K562 (cell line): ENCODE data around the gene MYO18A. TPM values are rescaled to one million over a fixed set of nuclear protein-coding genes. Genes with fewer than 3 reads are reported as not detected.

Source experiments
- ATAC-seq: fragments of 200-7000 bp; cut with Tn5 transposase; 3 replicates; pipeline ENCODE4 v1.9.1; 2020; ENCODE audit warnings: moderate library complexity
- BruUV-seq: library from RNA; stranded (reverse); fragments of 400-500 nt; replicated peaks from 2 replicates; lab custom pipeline; 2021; lab: Mats Ljungman, UMichigan
- CTCF ChIA-PET: fragments of 300-600 bp; formaldehyde crosslinking; extraction: SDS; loops from one replicate; lab custom pipeline; 2021; ENCODE audit warnings: low intra/inter-chr PET ratio; lab: Yijun Ruan, JAX
- POLR2A ChIA-PET: fragments of 300-600, 350-650 bp; sonication (Branson Sonifier 250); formaldehyde crosslinking; extraction: SDS; loops from one replicate; lab custom pipeline; 2021; ENCODE audit warnings: antibody characterized with exemption, inconsistent platforms; lab: Yijun Ruan, JAX
- DNase-seq, 4 experiments: peaks; one replicate each; pipeline versions ENCODE4 v3.0.0 to v3.0.0-alpha.2; 2011 to 2018; ENCODE audit warnings: low spot score in 3 of 4, mixed read lengths in 3 of 4; ENCODE audit errors: extremely low read depth in 1 of 4
- FAIRE-seq: peaks from 2 replicates; lab custom pipeline; 2011; peaks lifted over from hg19 to GRCh38; lab: Jason Lieb, UNC
- H2AFZ ChIP-seq: 2 replicates; pipeline ENCODE4 v1.6.0; 2011; ENCODE audit warnings: low read depth, low read length, control low read depth, inconsistent platforms
- H3K27ac ChIP-seq: fragments of 200-600 bp; 3 replicates; pipeline ENCODE4 v1.8.0; 2011; ENCODE audit warnings: low read depth, mild to moderate bottlenecking, control low read depth, inconsistent platforms, low read length, moderate library complexity, mixed read lengths; ENCODE audit errors: extremely low read depth
- H3K27me3 ChIP-seq, 2 experiments: fragments of 300-600 bp in 1 of 2; 2 replicates in 1 of 2; 3 replicates in 1 of 2; pipeline versions ENCODE4 v1.6.0 to v1.8.0; 2011; ENCODE audit warnings: inconsistent platforms in 2 of 2, low read length in 2 of 2, mild to moderate bottlenecking in 1 of 2, mixed read lengths in 1 of 2, moderate library complexity in 1 of 2; ENCODE audit not compliant: control insufficient read depth in 2 of 2, insufficient read depth in 2 of 2
- H3K36me3 ChIP-seq: fragments of 300-600 bp; 3 replicates; pipeline ENCODE4 v1.8.0; 2011; ENCODE audit warnings: mild to moderate bottlenecking, low read length, inconsistent platforms; ENCODE audit not compliant: control insufficient read depth, insufficient read depth
- H3K4me1 ChIP-seq, 2 experiments: fragments of 200-600 bp in 1 of 2; replicated peaks in 1 of 2; 2 replicates in 1 of 2; 3 replicates in 1 of 2; pipeline versions ENCODE4 v1.5.1 to v1.8.0; 2011; ENCODE audit warnings: inconsistent platforms in 2 of 2, low read length in 2 of 2, mild to moderate bottlenecking in 1 of 2, mixed read lengths in 1 of 2, moderate library complexity in 1 of 2; ENCODE audit not compliant: control insufficient read depth in 2 of 2, insufficient read depth in 2 of 2
- H3K4me2 ChIP-seq: 2 replicates; pipeline ENCODE4 v1.6.1; 2011; ENCODE audit warnings: low read length, control low read depth, inconsistent platforms, mixed read lengths; ENCODE audit not compliant: insufficient read depth
- H3K4me3 ChIP-seq: fragments of 200-600 bp; sonication (generic), shearing (Covaris generic); 2 replicates; pipeline ENCODE4 v1.5.1; 2016; ENCODE audit warnings: control low read depth, inconsistent platforms
- H3K79me2 ChIP-seq: fragments of 200-600 bp; 3 replicates; pipeline ENCODE4 v1.8.0; 2011; ENCODE audit warnings: low read length, inconsistent platforms; ENCODE audit not compliant: control insufficient read depth, insufficient read depth
- H3K9ac ChIP-seq, 2 experiments: 2 replicates each; pipeline versions ENCODE4 v1.6.0 to v1.6.1; 2011; ENCODE audit warnings: low read depth in 2 of 2, low read length in 2 of 2, control low read depth in 1 of 2, inconsistent platforms in 1 of 2, mild to moderate bottlenecking in 1 of 2, mixed read lengths in 1 of 2; ENCODE audit not compliant: insufficient read depth in 1 of 2
- H3K9me1 ChIP-seq: one replicate; pipeline ENCODE4 v1.6.0; 2011; ENCODE audit warnings: inconsistent platforms, mild to moderate bottlenecking, low read length, moderate library complexity; ENCODE audit not compliant: control insufficient read depth, insufficient read depth
- H3K9me3 ChIP-seq: replicated peaks from 2 replicates; pipeline ENCODE4 v1.5.1; 2011; ENCODE audit warnings: low read depth, low read length, inconsistent platforms; ENCODE audit not compliant: control insufficient read depth, insufficient read depth
- H4K20me1 ChIP-seq: replicated peaks from 2 replicates; pipeline ENCODE4 v1.6.1; 2011; ENCODE audit warnings: low read length, inconsistent platforms, mixed read lengths; ENCODE audit not compliant: control insufficient read depth, insufficient read depth
- ESRRB ChIP-seq: fragments of 250-450 bp; sonication (Bioruptor Pico); IDR thresholded peaks from 2 replicates; pipeline ENCODE4 v1.5.0; 2020; ENCODE audit warnings: mild to moderate bottlenecking, moderate library complexity, borderline replicate concordance
- FOXJ2 ChIP-seq: fragments of 200-800 bp; sonication (Bioruptor generic); IDR thresholded peaks from 2 replicates; pipeline ENCODE4 v1.6.1; 2016; ENCODE audit warnings: missing genetic modification characterization, missing compliant biosample characterization
- GABPB1 ChIP-seq: sonication (generic); formaldehyde crosslinking; IDR thresholded peaks from 2 replicates; pipeline ENCODE4 v1.8.0; 2022; ENCODE audit warnings: mild to moderate bottlenecking, missing genetic modification reagents
- NCOA6 ChIP-seq: fragments of 450-650 bp; IDR thresholded peaks from 2 replicates; pipeline ENCODE4 v1.6.1; 2017; ENCODE audit warnings: mild to moderate bottlenecking
- NELFE ChIP-seq: IDR thresholded peaks from 2 replicates; pipeline ENCODE4 v1.6.1; 2011; ENCODE audit warnings: mild to moderate bottlenecking; ENCODE audit not compliant: insufficient read depth, insufficient read length
- PHTF2 ChIP-seq: fragments of 250-450 bp; sonication (Bioruptor Pico); IDR thresholded peaks from 2 replicates; pipeline ENCODE4 v1.5.0; 2021; ENCODE audit warnings: mild to moderate bottlenecking
- PTBP1 ChIP-seq: fragments of 200-400 bp; formaldehyde crosslinking; IDR thresholded peaks from 2 replicates; pipeline ENCODE4 v1.6.1; 2017; ENCODE audit warnings: low read depth, low read length
- TEAD1 ChIP-seq, 2 experiments: fragments of 450-650 bp in 1 of 2; sonication (generic) in 1 of 2; formaldehyde crosslinking; IDR thresholded peaks; 2 replicates each; pipeline versions ENCODE4 v1.4.0 to v1.8.0; 2020 to 2022; ENCODE audit warnings: mild to moderate bottlenecking in 2 of 2, missing genetic modification reagents in 1 of 2
- TRIM24 ChIP-seq, 2 experiments: fragments of 450-650 bp; IDR thresholded peaks; 2 replicates each; pipeline ENCODE4 v1.6.1; 2016
- ZNF224 ChIP-seq: sonication (generic); formaldehyde crosslinking; IDR thresholded peaks from 2 replicates; pipeline ENCODE4 v1.8.0; 2022; ENCODE audit warnings: mild to moderate bottlenecking, missing genetic modification reagents
- ZNF263 ChIP-seq: sonication (generic); formaldehyde crosslinking; IDR thresholded peaks from 2 replicates; pipeline ENCODE4 v1.8.0; 2022; ENCODE audit warnings: mild to moderate bottlenecking, missing genetic modification reagents, borderline replicate concordance
- ZNF76 ChIP-seq: fragments of 250-450 bp; sonication (Bioruptor Pico); IDR thresholded peaks from 2 replicates; pipeline ENCODE4 v1.4.0; 2020; ENCODE audit warnings: mild to moderate bottlenecking, moderate library complexity, borderline replicate concordance
- WGBS: fragments of 100-300 bp; shearing (Covaris generic); methylation state at CpG from one replicate; pipeline ENCODE4 v1.1.6; 2016; ENCODE audit warnings: low coverage, mixed read lengths; ENCODE audit not compliant: insufficient coverage; ENCODE audit errors: missing lambda C conversion rate; 5-methylcytosine and 5-hydroxymethylcytosine counted together
- in situ Hi-C: fragments of 300-500 bp; cut with MboI; formaldehyde crosslinking; loops from 4 replicates; pipeline ENCODE4 v1.15.0; 2018; ENCODE audit warnings: inconsistent platforms, mixed read lengths
- intact Hi-C: fragments of 100-400 bp; cut with micrococcal nuclease; formaldehyde crosslinking; loops from 2 replicates; pipeline ENCODE4 v1.14.2; 2022
- polyA plus RNA-seq, 8 experiments: library from polyadenylated mRNA; depleted of rRNA in 4 of 8; stranded (reverse) in 5 of 8; unstranded in 3 of 8; fragments of >200 nt; fragmentation: Nextera tagmentation in 2 of 8; fragmentation: Illumina TruSeq in 1 of 8; extraction: Ambion mirVana in 2 of 8; extraction: Trizol in 1 of 8; gene quantifications; 2 replicates each; pipeline versions ENCODE4 v1.2.1 to v1.2.3, GENCODE V29; 2011 to 2014; ENCODE audit warnings: inconsistent platforms in 1 of 8, missing spikeins in 1 of 8
- total RNA-seq, 7 experiments: library from RNA; depleted of rRNA in 6 of 7; stranded (reverse); fragments of >200 nt in 6 of 7; fragmentation: Illumina TruSeq in 2 of 7; extraction: Trizol in 2 of 7; gene quantifications; 2 replicates each; pipeline versions ENCODE4 v1.2.1 to v1.2.3, GENCODE V29; 2011 to 2021; ENCODE audit warnings: low replicate concordance in 1 of 7

MYO18A gene
- total and polyA plus RNA-seq, 9 of the 15 experiments (the other 6 are each of a cell fraction or from before 2014, with no cell fraction given), result 2.5 to 65.4 (median 17.1) TPM

- Histone ChIP-seq H3K9ac (no peak overlapping the region), H3K4me3 (no peak overlapping the region), H4K20me1 (no peaks in the 10 kb centered on the region), H3K9me3 (no peaks in the 10 kb centered on the region), H3K79me2 (no peaks in the 10 kb centered on the region), H2AFZ (peak overlapping the region; percentile 44; the same call in 1 of the 2 replicates), H3K27me3 (no peaks in the 10 kb centered on the region), H3K4me2 (no peak overlapping the region), H3K36me3 (no peaks in the 10 kb centered on the region), H3K4me1 (peaks cover 0 to 3% of the 10 kb centered on the region in 2 experiments; a peak in 1 of 5 replicates), H3K27ac (no peak overlapping the region), H3K9me1 (no peaks in the 10 kb centered on the region)
- WGBS, result 33% methylated on average over 4 of the region's 4 CpGs
- in situ Hi-C loops (no loop called here), intact Hi-C loops (no loop called here)
- DNase-seq, result no peak
- no peak for FAIRE-seq
- TF ChIP-seq NELFE (no peak), FOXJ2 (tag) (no peak), TRIM24 (IDR thresholded peaks at IDR 0.05) (no peak), PTBP1 (no peak), ESRRB (CRISPR knock-in tag) (no peak), ZNF76 (no peak), PHTF2 (CRISPR knock-in tag) (no peak), GABPB1 (CRISPR knock-in tag) (no peak), ZNF263 (CRISPR knock-in tag) (no peak), TEAD1 (CRISPR knock-in tag; IDR thresholded peaks at IDR 0.05) (no peak), NCOA6 (no peak), ZNF224 (CRISPR knock-in tag) (no peak)
- ChIA-PET POLR2A (interaction anchor here (1.1 to 1.8 kb wide), 2 partner anchors 11 to 24 kb away, joined by 3 to 5 read pairs; no protein-coding TSS in a partner anchor), CTCF (no interaction called here)
- BruUV-seq, result no TSS peak
- no peak for ATAC-seq
Observed at GRCh38 chr17:29215717-29216116, 35.5 kb upstream of the MYO18A start.
